HEK293 (cell line): ENCODE results near the gene BICRA.

Experiments
- CTCF ChIP-seq: fragments of 450-650 bp; formaldehyde crosslinking; IDR thresholded peaks from 2 replicates; pipeline ENCODE4 v1.5.1; 2016; ENCODE audit warnings: missing biosample characterization, missing genetic modification characterization
- YY1 ChIP-seq: fragments of 450-650 bp; formaldehyde crosslinking; IDR thresholded peaks from 2 replicates; pipeline ENCODE4 v1.5.1; 2018; ENCODE audit warnings: missing biosample characterization, missing genetic modification characterization
- ZNF2 ChIP-seq: fragments of 450-650 bp; formaldehyde crosslinking; IDR thresholded peaks from 2 replicates; pipeline ENCODE4 v1.5.1; 2016; ENCODE audit warnings: missing biosample characterization, missing genetic modification characterization
- ZNF280D ChIP-seq: fragments of 450-650 bp; formaldehyde crosslinking; IDR thresholded peaks from 2 replicates; pipeline ENCODE4 v1.5.1; 2016; ENCODE audit warnings: missing biosample characterization, missing genetic modification characterization
- ZNF660 ChIP-seq: fragments of 450-650 bp; IDR thresholded peaks from 2 replicates; pipeline ENCODE4 v1.5.1; 2018; ENCODE audit warnings: missing biosample characterization, mild to moderate bottlenecking, missing genetic modification characterization

GRCh38 chr19:47610902-47611301 lies 2.0 kb downstream of the BICRA start:
- TF ChIP-seq CTCF (tag by site-specific recombination) (no peak), ZNF2 (tag by site-specific recombination) (no peak), ZNF280D (no peak), ZNF660 (no peak), YY1 (tag by site-specific recombination) (no peak)
